Neural cell (in vitro differentiated cells): ENCODE data around the gene CLDN7. TPM values are rescaled to one million over a fixed set of nuclear protein-coding genes. Genes with fewer than 3 reads are reported as not detected.

Source experiments
- H2AFZ ChIP-seq: fragments of 200-600, 300-800 bp; sonication (generic), shearing (Covaris generic); 2 replicates; pipeline ENCODE4 v1.6.0; 2014; ENCODE audit warnings: low read depth, mild to moderate bottlenecking, antibody characterized with exemption, low read length, moderate library complexity
- H3F3A ChIP-seq: fragments of 200-600 bp; shearing (Covaris generic); 2 replicates; pipeline ENCODE4 v1.6.1; 2016; ENCODE audit warnings: mild to moderate bottlenecking, moderate library complexity, mixed read lengths, antibody characterized with exemption, low read length; ENCODE audit not compliant: insufficient read depth, poor library complexity, severe bottlenecking
- H3K27ac ChIP-seq: fragments of 200-600, 300-800 bp; sonication (generic), shearing (Covaris generic); 2 replicates; pipeline ENCODE4 v1.5.1; 2014; ENCODE audit warnings: mild to moderate bottlenecking, low read length, moderate library complexity
- H3K27me3 ChIP-seq: fragments of 300-800, 200-600 bp; sonication (generic), shearing (Covaris generic); 2 replicates; pipeline ENCODE4 v1.6.0; 2014; ENCODE audit warnings: mild to moderate bottlenecking, low read depth, low read length, moderate library complexity; ENCODE audit not compliant: insufficient read depth
- H3K36me3 ChIP-seq: fragments of 300-800, 200-600 bp; sonication (generic), shearing (Covaris generic); 2 replicates; pipeline ENCODE4 v1.5.1; 2014; ENCODE audit warnings: mild to moderate bottlenecking, antibody characterized with exemption, low read length, moderate library complexity; ENCODE audit not compliant: insufficient read depth
- H3K4me2 ChIP-seq: fragments of 300-800, 200-600 bp; sonication (generic), shearing (Covaris generic); 2 replicates; pipeline ENCODE4 v1.6.0; 2014; ENCODE audit warnings: mild to moderate bottlenecking, low read length
- H3K4me3 ChIP-seq: fragments of 300-800, 200-600 bp; sonication (generic), shearing (Covaris generic); 2 replicates; pipeline ENCODE4 v1.5.1; 2014; ENCODE audit warnings: mild to moderate bottlenecking, low read length, moderate library complexity
- H3K79me2 ChIP-seq: fragments of 200-600 bp; shearing (Covaris generic); replicated peaks from 2 replicates; pipeline ENCODE4 v1.6.0; 2014; ENCODE audit warnings: mild to moderate bottlenecking, low read length, moderate library complexity; ENCODE audit not compliant: insufficient read depth
- H3K9ac ChIP-seq: fragments of 300-800, 200-600 bp; sonication (generic), shearing (Covaris generic); 2 replicates; pipeline ENCODE4 v1.6.1; 2016; ENCODE audit warnings: mild to moderate bottlenecking, low read length, mixed read lengths
- H3K9me2 ChIP-seq: fragments of 200-600 bp; shearing (Covaris generic); 2 replicates; pipeline ENCODE4 v1.6.1; 2016; ENCODE audit warnings: mild to moderate bottlenecking, low read length, mixed read lengths; ENCODE audit not compliant: insufficient read depth
- H3K9me3 ChIP-seq: fragments of 200-600, 300-800 bp; sonication (generic), shearing (Covaris generic); 2 replicates; pipeline ENCODE4 v1.6.1; 2016; ENCODE audit warnings: mild to moderate bottlenecking, mixed run types, low read length, moderate library complexity, mixed read lengths
- H4K20me1 ChIP-seq: fragments of 200-600 bp; shearing (Covaris generic); 2 replicates; pipeline ENCODE4 v1.6.1; 2016; ENCODE audit warnings: mild to moderate bottlenecking, mixed run types; ENCODE audit not compliant: insufficient read depth
- CTCF ChIP-seq: fragments of 450-650 bp; IDR thresholded peaks from 2 replicates; pipeline ENCODE4 v1.5.1; 2014; ENCODE audit warnings: antibody characterized with exemption, mild to moderate bottlenecking, moderate library complexity; ENCODE audit not compliant: poor library complexity, severe bottlenecking
- EP300 ChIP-seq: fragments of 450-650 bp; conservative IDR thresholded peaks from 2 replicates; pipeline ENCODE4 v1.6.1; 2014; ENCODE audit warnings: antibody characterized with exemption, mild to moderate bottlenecking, moderate library complexity; ENCODE audit not compliant: poor library complexity, severe bottlenecking
- EZH2 ChIP-seq: fragments of 200-600, 300-800 bp; shearing (Covaris generic), sonication (generic); IDR thresholded peaks from 2 replicates; pipeline ENCODE4 v1.6.1; 2014; ENCODE audit warnings: antibody characterized with exemption, low read length, borderline replicate concordance, mild to moderate bottlenecking; ENCODE audit not compliant: insufficient read depth, poor library complexity, severe bottlenecking
- MXI1 ChIP-seq: fragments of 450-650 bp; conservative IDR thresholded peaks from 2 replicates; pipeline ENCODE4 v1.6.1; 2014; ENCODE audit warnings: antibody characterized with exemption, mild to moderate bottlenecking; ENCODE audit not compliant: poor library complexity, severe bottlenecking
- POLR2AphosphoS5 ChIP-seq: IDR thresholded peaks from 2 replicates; pipeline ENCODE4 v1.6.1; 2012
- RAD21 ChIP-seq: fragments of 450-650 bp; conservative IDR thresholded peaks from 2 replicates; pipeline ENCODE4 v1.6.1; 2014; ENCODE audit warnings: antibody characterized with exemption, mild to moderate bottlenecking, moderate library complexity
- REST ChIP-seq: IDR thresholded peaks from 2 replicates; pipeline ENCODE4 v1.6.1; 2012; ENCODE audit warnings: borderline replicate concordance
- SMC3 ChIP-seq: fragments of 450-650 bp; conservative IDR thresholded peaks from 2 replicates; pipeline ENCODE4 v1.6.1; 2014; ENCODE audit warnings: antibody characterized with exemption, mild to moderate bottlenecking, moderate library complexity; ENCODE audit not compliant: poor library complexity
- TAF1 ChIP-seq: IDR thresholded peaks from 2 replicates; pipeline ENCODE4 v1.6.1; 2012; ENCODE audit warnings: low read depth
- polyA plus RNA-seq: library from polyadenylated mRNA; depleted of rRNA; stranded (reverse); fragments of >200 nt; gene quantifications from 2 replicates; pipeline ENCODE4 v1.2.3, GENCODE V29; 2014

Gene CLDN7
- polyA plus RNA-seq, 1 donor from 2014 or later = 0.27 TPM

- H3K9me3 ChIP-seq = no peaks in the 10 kb centered on the region
- H3K4me2 ChIP-seq = peak overlapping the region; percentile 97
- H3K27me3 ChIP-seq = no peaks in the 10 kb centered on the region
- H3K27ac ChIP-seq = peak overlapping the region; percentile 98
- peak overlapping the region; percentile 92 for H3K9ac ChIP-seq
- H3K9me2 ChIP-seq = no peaks in the 10 kb centered on the region
- H3K79me2 ChIP-seq = peaks cover 58% of the 10 kb centered on the region
- peak overlapping the region; percentile 82 for H3K4me3 ChIP-seq
- H3F3A ChIP-seq = peaks cover 4% of the 10 kb centered on the region
- TF ChIP-seq TAF1 (no peak), REST (no peak), SMC3 (no peak), EP300 (no peak), RAD21 (no peak), EZH2 (no peak), POLR2AphosphoS5 (no peak), MXI1 (no peak), CTCF (no peak)
- H3K36me3 ChIP-seq = no peaks in the 10 kb centered on the region
- H2AFZ ChIP-seq = no peak overlapping the region
- no peaks in the 10 kb centered on the region for H4K20me1 ChIP-seq
Measured at GRCh38 chr17:7215652-7216180, 46.6 kb downstream of the CLDN7 start.

- H3K27ac ChIP-seq = peak overlapping the region; percentile 98
- H3K9ac ChIP-seq = peak overlapping the region; percentile 92
- no peaks in the 10 kb centered on the region for H4K20me1 ChIP-seq
- no peaks in the 10 kb centered on the region for H3K36me3 ChIP-seq
- no peaks in the 10 kb centered on the region for H3K27me3 ChIP-seq
- TF ChIP-seq MXI1 (peak; percentile 56), TAF1 (peak; percentile 54), EZH2 (no peak), RAD21 (no peak), POLR2AphosphoS5 (peak; percentile 15)
- H3K4me3 ChIP-seq = peak overlapping the region; percentile 82
- peak overlapping the region; percentile 97 for H3K4me2 ChIP-seq
- no peaks in the 10 kb centered on the region for H3K9me3 ChIP-seq
- H3F3A ChIP-seq = peaks cover 4% of the 10 kb centered on the region
- no peaks in the 10 kb centered on the region for H3K9me2 ChIP-seq
- peaks cover 63% of the 10 kb centered on the region for H3K79me2 ChIP-seq
- no peak overlapping the region for H2AFZ ChIP-seq
Measured at GRCh38 chr17:7215136-7215638, 47.1 kb downstream of the CLDN7 start.
